Measurements from ENCODE around the gene MISP.
A peak's percentile ranks its signal among the peaks of the same experiment; 100 is the strongest.

GRCh38 chr19:722553-723101, 28.3 kb upstream of the MISP start:
- TF ChIP-seq RAD21 (IDR thresholded peaks at IDR 0.05; ENCODE audit: low read depth) (no peak), EP300 (IDR thresholded peaks at IDR 0.05; ENCODE audit: borderline replicate concordance) (peak; percentile 71; the same call in 1 of the 2 replicates), MAX (IDR thresholded peaks at IDR 0.05) (no peak), CEBPB (IDR thresholded peaks at IDR 0.05) (no peak), TCF12 (IDR thresholded peaks at IDR 0.05; ENCODE audit: low read depth) (peak; percentile 82), FOXM1 (IDR thresholded peaks at IDR 0.05; ENCODE audit: borderline replicate concordance, low read depth) (0 out of 2 replicates have a peak, but pooled peaks have one; percentile 21), TAF1 (IDR thresholded peaks at IDR 0.05; ENCODE audit: low read depth) (no peak), CREB1 (IDR thresholded peaks at IDR 0.05; ENCODE audit: low read depth) (no peak), TEAD4 (IDR thresholded peaks at IDR 0.05) (no peak), REST (IDR thresholded peaks at IDR 0.05; ENCODE audit: low read depth) (no peak), ZBTB7A (IDR thresholded peaks at IDR 0.05; ENCODE audit: low read depth) (no peak)
